RWPE2 (cell line): Measurements from ENCODE around the gene POU2F1.

ENCODE experiments used
- ATAC-seq: fragments of 200-7000 bp; cut with Tn5 transposase; 3 replicates; pipeline ENCODE4 v1.9.1; 2021; ENCODE audit warnings: low read depth
- DNase-seq: peaks from one replicate; pipeline ENCODE4 v3.0.0-alpha.2; 2020; ENCODE audit warnings: low spot score
- H3K27ac ChIP-seq: fragments of 450-650 bp; 2 replicates; pipeline ENCODE4 v1.5.1; 2017; ENCODE audit warnings: mild to moderate bottlenecking; ENCODE audit not compliant: poor library complexity, severe bottlenecking
- H3K27me3 ChIP-seq: fragments of 250-450 bp; sonication (Bioruptor Pico); 2 replicates; pipeline ENCODE4 v1.5.1; 2021; ENCODE audit warnings: mild to moderate bottlenecking, moderate library complexity; ENCODE audit not compliant: insufficient read depth, poor library complexity, severe bottlenecking
- H3K36me3 ChIP-seq: fragments of 250-450 bp; sonication (Bioruptor Pico); 2 replicates; pipeline ENCODE4 v1.5.1; 2020; ENCODE audit warnings: low read depth, mild to moderate bottlenecking, moderate library complexity
- H3K4me1 ChIP-seq: fragments of 250-450 bp; sonication (Bioruptor Pico); 2 replicates; pipeline ENCODE4 v1.5.1; 2021; ENCODE audit warnings: mild to moderate bottlenecking, moderate library complexity; ENCODE audit not compliant: insufficient read depth, poor library complexity, severe bottlenecking
- H3K4me3 ChIP-seq: fragments of 250-450 bp; sonication (Bioruptor Pico); 2 replicates; pipeline ENCODE4 v1.5.1; 2021; ENCODE audit warnings: mild to moderate bottlenecking, moderate library complexity; ENCODE audit not compliant: severe bottlenecking
- H3K9me3 ChIP-seq: fragments of 250-450 bp; sonication (Bioruptor Pico); 2 replicates; pipeline ENCODE4 v1.5.1; 2021; ENCODE audit warnings: mild to moderate bottlenecking, moderate library complexity; ENCODE audit not compliant: severe bottlenecking
- TF ChIP-seq, protein P1 (sequence below): fragments of 450-650 bp; IDR thresholded peaks from one replicate; pipeline ENCODE4 v1.5.1; 2017; ENCODE audit warnings: mild to moderate bottlenecking, moderate library complexity; ENCODE audit not compliant: poor library complexity, severe bottlenecking

POU2F1 gene

DNA sequence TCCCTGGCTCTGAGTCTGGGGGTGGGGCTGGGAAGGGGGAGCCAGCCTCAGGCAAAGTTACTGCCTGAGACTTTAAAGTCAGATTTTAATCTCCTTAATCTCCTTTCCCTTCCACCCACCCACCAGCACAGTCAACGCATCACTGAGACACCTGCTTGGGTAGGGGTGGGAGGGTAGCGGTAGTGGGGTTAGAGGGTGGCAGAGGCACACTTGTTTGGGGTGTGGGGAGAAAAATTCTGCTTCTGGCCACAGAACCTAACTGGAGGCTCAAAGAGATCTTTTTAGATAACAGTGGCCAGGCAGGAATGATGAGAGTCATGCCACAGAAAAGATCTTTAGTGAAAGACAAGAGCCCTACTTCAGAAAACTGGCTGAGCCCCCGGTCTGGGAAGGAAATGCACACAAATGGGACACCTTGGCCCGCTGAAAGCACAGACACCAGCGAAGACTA, 253.5 kb downstream of the POU2F1 start:
- no peaks in the 10 kb centered on the region for H3K4me1 ChIP-seq
- TF ChIP-seq, protein P1, sequence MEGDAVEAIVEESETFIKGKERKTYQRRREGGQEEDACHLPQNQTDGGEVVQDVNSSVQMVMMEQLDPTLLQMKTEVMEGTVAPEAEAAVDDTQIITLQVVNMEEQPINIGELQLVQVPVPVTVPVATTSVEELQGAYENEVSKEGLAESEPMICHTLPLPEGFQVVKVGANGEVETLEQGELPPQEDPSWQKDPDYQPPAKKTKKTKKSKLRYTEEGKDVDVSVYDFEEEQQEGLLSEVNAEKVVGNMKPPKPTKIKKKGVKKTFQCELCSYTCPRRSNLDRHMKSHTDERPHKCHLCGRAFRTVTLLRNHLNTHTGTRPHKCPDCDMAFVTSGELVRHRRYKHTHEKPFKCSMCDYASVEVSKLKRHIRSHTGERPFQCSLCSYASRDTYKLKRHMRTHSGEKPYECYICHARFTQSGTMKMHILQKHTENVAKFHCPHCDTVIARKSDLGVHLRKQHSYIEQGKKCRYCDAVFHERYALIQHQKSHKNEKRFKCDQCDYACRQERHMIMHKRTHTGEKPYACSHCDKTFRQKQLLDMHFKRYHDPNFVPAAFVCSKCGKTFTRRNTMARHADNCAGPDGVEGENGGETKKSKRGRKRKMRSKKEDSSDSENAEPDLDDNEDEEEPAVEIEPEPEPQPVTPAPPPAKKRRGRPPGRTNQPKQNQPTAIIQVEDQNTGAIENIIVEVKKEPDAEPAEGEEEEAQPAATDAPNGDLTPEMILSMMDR = no peak
- no peak overlapping the region for H3K27ac ChIP-seq
- DNase-seq = no peak
- ATAC-seq = no peak
- no peak overlapping the region for H3K4me3 ChIP-seq
- H3K27me3 ChIP-seq = no peaks in the 10 kb centered on the region
- H3K9me3 ChIP-seq = no peaks in the 10 kb centered on the region
- H3K36me3 ChIP-seq = no peaks in the 10 kb centered on the region

DNA sequence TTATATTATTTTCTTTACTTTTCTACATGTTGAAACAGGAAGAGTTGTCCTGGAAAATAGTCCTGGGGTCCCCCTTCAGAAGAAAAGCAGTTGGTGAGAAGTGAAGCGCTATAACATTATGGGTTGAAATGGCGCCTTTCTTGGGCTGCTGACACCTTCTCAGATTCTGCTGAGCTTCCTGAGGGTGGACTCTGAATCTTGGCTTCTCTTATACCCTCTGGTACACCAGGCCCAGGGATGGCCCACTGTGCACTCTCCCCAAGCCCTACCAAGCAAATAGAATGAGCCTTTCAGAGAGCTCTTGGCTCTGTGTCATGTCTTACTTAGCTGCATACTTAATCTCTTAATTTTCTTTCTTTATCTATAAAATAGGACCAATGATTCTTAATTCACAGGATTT, 255.4 kb downstream of the POU2F1 start:
- Histone ChIP-seq H3K9me3 (no peaks in the 10 kb centered on the region), H3K4me3 (no peak overlapping the region), H3K36me3 (no peaks in the 10 kb centered on the region), H3K27me3 (no peaks in the 10 kb centered on the region), H3K27ac (no peak overlapping the region), H3K4me1 (no peaks in the 10 kb centered on the region)
- DNase-seq (no peak), ATAC-seq (no peak)
- TF ChIP-seq, protein P1 = no peak
